ENCODE measurements around the gene FRAS1. TPM values are rescaled to one million over a fixed set of nuclear protein-coding genes. Genes with fewer than 3 reads are reported as not detected.

Gene FRAS1
- total and polyA plus RNA-seq, 2 of the 8 experiments (the other 6 are each of a cell fraction or from before 2014, with no cell fraction given), result 38.5 to 109 TPM

- no peak overlapping the region for H3K4me2 ChIP-seq (ENCODE audit: insufficient read depth in 1 of 2, low read depth in 2 of 2, low read length in 2 of 2)
- H3K23me2 ChIP-seq (ENCODE audit: low read depth, low read length), result no peaks in the 10 kb centered on the region
- no peak overlapping the region for H3K27ac ChIP-seq (ENCODE audit: low read depth, low read length)
- POLR2A ChIA-PET (ENCODE audit: partially characterized antibody), result interaction anchor here (0.7 kb wide), 1 partner anchor 235 kb away, joined by 4 read pairs; no protein-coding TSS in a partner anchor
- H2BK5ac ChIP-seq (ENCODE audit: low read depth, low read length), result no peak overlapping the region
- FAIRE-seq, result no peak
- H2BK20ac ChIP-seq (ENCODE audit: low read length), result no peak overlapping the region
- H3K9ac ChIP-seq (replicated peaks in 1 of 4; ENCODE audit: extremely low read depth in 1 of 4, low read depth in 3 of 4, low read length in 3 of 4), result no peak overlapping the region
- H3K36me3 ChIP-seq (ENCODE audit: control insufficient read depth in 2 of 4, insufficient read depth in 4 of 4, low read length in 3 of 4), result peaks cover 6 to 35% (median 14%) of the 10 kb centered on the region in 4 experiments
- H4K5ac ChIP-seq (ENCODE audit: insufficient read length, low read depth, low read length), result no peak overlapping the region
- no peaks in the 10 kb centered on the region for H3K9me3 ChIP-seq (ENCODE audit: insufficient read depth in 2 of 2, low read depth in 1 of 2, low read length in 1 of 2)
- no peak overlapping the region for H2AFZ ChIP-seq (ENCODE audit: low read length)
- WGBS, 2 experiments (ENCODE audit: extremely low coverage in 1 of 2, insufficient coverage in 1 of 2, insufficient read length in 1 of 2, insufficient replicate concordance in 2 of 2, low coverage in 1 of 2, low lambda C conversion rate in 2 of 2, missing lambda C conversion rate in 1 of 2), result 98% methylated on average over 3 of the region's 3 CpGs; no CpG with 5 or more reads in 1 of the 2 experiments
- H3K18ac ChIP-seq (ENCODE audit: extremely low read depth, low read length), result no peak overlapping the region
- H3K79me2 ChIP-seq (ENCODE audit: control insufficient read depth in 1 of 2, insufficient read depth in 2 of 2, low read length in 2 of 2), result no peaks in the 10 kb centered on the region
- no peaks in the 10 kb centered on the region for H3K4me1 ChIP-seq (replicated peaks in 1 of 4; ENCODE audit: control insufficient read depth in 3 of 4, insufficient read depth in 4 of 4, low read length in 3 of 4)
- no peak overlapping the region for H3K4me3 ChIP-seq (ENCODE audit: extremely low read depth in 1 of 4, insufficient read depth in 2 of 4, low read depth in 3 of 4, low read length in 4 of 4)
- H2BK15ac ChIP-seq (ENCODE audit: low read length), result no peak overlapping the region
- H2BK120ac ChIP-seq (replicated peaks; ENCODE audit: low read depth, low read length), result no peak overlapping the region
- no peak overlapping the region for H3K4ac ChIP-seq (replicated peaks; ENCODE audit: insufficient read length, low read depth, low read length)
- no peak overlapping the region for H2BK12ac ChIP-seq (ENCODE audit: low read depth, low read length)
- H3K79me1 ChIP-seq (ENCODE audit: low read depth, low read length), result no peaks in the 10 kb centered on the region
- no peak overlapping the region for H3K56ac ChIP-seq (replicated peaks; ENCODE audit: insufficient read length, low read depth, low read length)
- no peak for DNase-seq (ENCODE audit: low read depth in 1 of 2, low spot score in 2 of 2)
- no peak for TF ChIP-seq SIRT6 (IDR thresholded peaks at IDR 0.05; ENCODE audit: low read length)
- no peak for TF ChIP-seq SUZ12 (IDR thresholded peaks at IDR 0.05; ENCODE audit: low read length)
- TF ChIP-seq CREB1 (IDR thresholded peaks at IDR 0.05), result no peak
- no peak for TF ChIP-seq SP1 (IDR thresholded peaks at IDR 0.05; ENCODE audit: low read depth, low read length)
- no peak for TF ChIP-seq KDM5A (IDR thresholded peaks at IDR 0.05; ENCODE audit: low read length)
- no peak for TF ChIP-seq PHF8 (conservative IDR thresholded peaks at IDR 0.05; ENCODE audit: low read depth, low read length)
- no peak for TF ChIP-seq CTBP2 (IDR thresholded peaks at IDR 0.05; ENCODE audit: borderline replicate concordance, insufficient read depth, insufficient read length, low read length)
- no peaks in the 10 kb centered on the region for H4K20me1 ChIP-seq (replicated peaks in 1 of 2; ENCODE audit: control insufficient read depth in 1 of 2, insufficient read depth in 2 of 2, low read length in 2 of 2)
- H2AK5ac ChIP-seq (ENCODE audit: low read depth, low read length), result no peak overlapping the region
- CTCF ChIA-PET (ENCODE audit: partially characterized antibody), result interaction anchor here (0.6 kb wide), 2 partner anchors 35 to 146 kb away, joined by 3 read pairs; no protein-coding TSS in a partner anchor
- no peak overlapping the region for H3K23ac ChIP-seq (ENCODE audit: insufficient read length)
- H4K91ac ChIP-seq (replicated peaks; ENCODE audit: insufficient read length, low read length), result no peak overlapping the region
- no peaks in the 10 kb centered on the region for H3K27me3 ChIP-seq (replicated peaks in 1 of 4; ENCODE audit: control insufficient read depth in 3 of 4, extremely low read depth in 1 of 4, insufficient read depth in 3 of 4, low read length in 3 of 4)
- no peak overlapping the region for H4K8ac ChIP-seq (ENCODE audit: extremely low read depth, insufficient read depth, low read length)
- no peak overlapping the region for H3K14ac ChIP-seq (ENCODE audit: insufficient read length)
These were observed 234.2 kb downstream of the FRAS1 start for GRCh38 chr4:78291277-78291676.

All from H1 (cell line).